GM21515 (cell line): Measurements from ENCODE around the gene NOTUM.

Source experiments
- ATAC-seq: cut with Tn5 transposase; IDR thresholded peaks from one replicate; pipeline ENCODE4 v1.9.1; 2021; ENCODE audit not compliant: unreplicated experiment

The NOTUM gene

GRCh38 chr17:81940538-81941483 is 20.2 kb downstream of the NOTUM start:
- ATAC-seq, result no peak

GRCh38 chr17:81939881-81940385 is 21.1 kb downstream of the NOTUM start:
- no peak for ATAC-seq

- ATAC-seq, result no peak
Observed at GRCh38 chr17:81939218-81939617, 21.8 kb downstream of the NOTUM start.

- no peak for ATAC-seq
Observed at GRCh38 chr17:81935709-81936084, 25.3 kb downstream of the NOTUM start.

- no peak for ATAC-seq
Observed at GRCh38 chr17:81934850-81935708, 25.9 kb downstream of the NOTUM start.

- no peak for ATAC-seq
Observed at GRCh38 chr17:81934098-81934757, 26.8 kb downstream of the NOTUM start.

GRCh38 chr17:81933178-81933699 is 27.7 kb downstream of the NOTUM start:
- ATAC-seq, result no peak

GRCh38 chr17:81932333-81932983 is 28.5 kb downstream of the NOTUM start:
- no peak for ATAC-seq

- ATAC-seq, result no peak
Observed at GRCh38 chr17:81931557-81932332, 29.2 kb downstream of the NOTUM start.

GRCh38 chr17:81931189-81931556 is 29.8 kb downstream of the NOTUM start:
- no peak for ATAC-seq

GRCh38 chr17:81930142-81931125 is 30.6 kb downstream of the NOTUM start:
- no peak for ATAC-seq

- no peak for ATAC-seq
Observed at GRCh38 chr17:81929253-81930141, 31.5 kb downstream of the NOTUM start.

- no peak for ATAC-seq
Observed at GRCh38 chr17:81928544-81929252, 32.3 kb downstream of the NOTUM start.

GRCh38 chr17:81927653-81928543 is 33.1 kb downstream of the NOTUM start, which contains the start of gene MAFG:
MAFG (minus strand) TSS chr17:81927735; CDS start chr17:81923185, 4,550 bp downstream.
- peak; percentile 49 for ATAC-seq

- peak; percentile 15 for ATAC-seq
Observed at GRCh38 chr17:81927152-81927652, 33.8 kb downstream of the NOTUM start.
